Measurements from ENCODE around the gene EGLN2. TPM values are rescaled to one million over a fixed set of nuclear protein-coding genes. Genes with fewer than 3 reads are reported as not detected.
A peak's percentile ranks its signal among the peaks of the same experiment; 100 is the strongest.
"Not testable (repeated sequence)": the region's sequence is repeated elsewhere in the genome, so short reads cannot be mapped to it uniquely, and the experiment has no call there.

The EGLN2 gene
- total RNA-seq, 2 donors from 2014 or later: 88.3 to 96.7 TPM

DNA sequence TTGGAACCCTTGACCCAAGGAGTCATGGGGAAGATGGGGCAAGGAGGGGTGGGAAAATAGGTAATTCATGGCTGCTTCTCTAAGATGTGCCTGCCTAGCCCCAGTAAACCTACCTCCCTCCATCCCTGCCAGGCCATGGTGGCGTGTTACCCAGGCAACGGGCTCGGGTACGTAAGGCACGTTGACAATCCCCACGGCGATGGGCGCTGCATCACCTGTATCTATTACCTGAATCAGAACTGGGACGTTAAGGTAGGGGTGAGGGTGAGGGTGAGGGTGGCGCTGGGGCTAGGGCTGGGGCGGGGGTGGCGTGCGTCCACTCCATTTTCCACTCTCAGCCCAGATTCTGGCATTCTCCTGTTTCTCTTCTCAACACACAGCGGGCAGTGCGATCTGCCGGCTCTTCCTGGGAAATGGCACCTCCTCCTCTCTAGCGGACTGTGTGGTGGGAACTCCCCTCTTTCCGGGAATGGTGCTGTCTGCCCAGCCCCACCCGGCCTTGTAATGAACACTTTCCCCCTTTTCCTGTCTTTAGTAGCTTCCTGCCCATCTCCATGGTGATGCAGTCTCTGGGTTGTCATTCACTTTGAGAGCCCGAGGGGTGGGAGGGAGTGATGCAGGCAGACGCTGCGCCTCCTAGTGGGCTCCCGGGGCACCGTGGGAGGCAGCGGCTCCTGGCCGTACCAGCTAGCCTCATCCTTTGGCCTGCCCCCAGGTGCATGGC, 7.6 kb downstream of the EGLN2 start:
- peak; percentile 82 to 85 for DNase-seq (ENCODE audit: low spot score in 2 of 2)
- peaks cover 6 to 22% of the 10 kb centered on the region in 2 donors for H3K36me3 Mint-ChIP-seq
- no peaks in the 10 kb centered on the region for H3K9me3 Mint-ChIP-seq
- H3K27ac Mint-ChIP-seq: peak overlapping the region; percentile 85 to 97
- peak; percentile 61 to 63 for ATAC-seq

DNA sequence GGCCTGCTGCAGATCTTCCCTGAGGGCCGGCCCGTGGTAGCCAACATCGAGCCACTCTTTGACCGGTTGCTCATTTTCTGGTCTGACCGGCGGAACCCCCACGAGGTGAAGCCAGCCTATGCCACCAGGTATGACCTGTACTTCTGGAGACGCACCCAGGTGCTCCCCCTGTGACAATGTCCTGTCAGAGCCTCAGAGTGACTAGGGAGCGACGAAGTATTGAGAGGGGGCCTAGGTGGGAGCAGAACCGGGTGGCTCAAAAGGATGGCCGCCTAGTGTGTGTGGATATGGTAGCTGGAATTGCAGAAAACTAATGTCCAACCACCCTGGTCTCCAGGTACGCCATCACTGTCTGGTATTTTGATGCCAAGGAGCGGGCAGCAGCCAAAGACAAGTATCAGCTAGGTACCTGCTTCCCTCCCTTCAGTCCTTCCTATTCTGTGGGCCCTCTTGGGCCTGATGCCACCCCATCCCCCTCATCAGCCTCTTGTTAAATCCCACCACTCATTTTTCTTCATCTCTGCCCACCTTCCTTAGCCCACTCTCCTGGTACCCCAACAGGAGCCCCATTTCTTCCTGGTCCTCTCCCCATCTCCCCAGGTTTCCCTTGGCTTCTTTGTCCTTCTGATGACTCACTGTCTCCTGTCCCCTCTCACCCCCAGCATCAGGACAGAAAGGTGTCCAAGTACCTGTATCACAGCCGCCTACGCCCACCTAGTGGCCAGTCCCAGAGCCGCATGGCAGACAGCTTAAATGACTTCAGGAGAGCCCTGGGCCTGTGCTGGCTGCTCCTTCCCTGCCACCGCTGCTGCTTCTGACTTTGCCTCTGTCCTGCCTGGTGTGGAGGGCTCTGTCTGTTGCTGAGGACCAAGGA, 8.4 kb downstream of the EGLN2 start:
- peaks cover 0 to 14% of the 10 kb centered on the region in 2 donors for H3K36me3 Mint-ChIP-seq
- H3K9me3 Mint-ChIP-seq: no peaks in the 10 kb centered on the region
- DNase-seq (ENCODE audit: low spot score in 2 of 2) (no peak), ATAC-seq (no peak)
- H3K27ac Mint-ChIP-seq: peak overlapping the region; percentile 52 to 85

DNA sequence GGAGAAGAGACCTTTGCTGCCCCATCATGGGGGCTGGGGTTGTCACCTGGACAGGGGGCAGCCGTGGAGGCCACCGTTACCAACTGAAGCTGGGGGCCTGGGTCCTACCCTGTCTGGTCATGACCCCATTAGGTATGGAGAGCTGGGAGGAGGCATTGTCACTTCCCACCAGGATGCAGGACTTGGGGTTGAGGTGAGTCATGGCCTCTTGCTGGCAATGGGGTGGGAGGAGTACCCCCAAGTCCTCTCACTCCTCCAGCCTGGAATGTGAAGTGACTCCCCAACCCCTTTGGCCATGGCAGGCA, 9.0 kb downstream of the EGLN2 start:
- ATAC-seq (no peak), DNase-seq (ENCODE audit: low spot score in 2 of 2) (no peak)
- Mint-ChIP-seq H3K27ac (peak overlapping the region; percentile 52 to 85), H3K9me3 (no peaks in the 10 kb centered on the region), H3K36me3 (peaks cover 0 to 11% of the 10 kb centered on the region in 2 donors)

DNA sequence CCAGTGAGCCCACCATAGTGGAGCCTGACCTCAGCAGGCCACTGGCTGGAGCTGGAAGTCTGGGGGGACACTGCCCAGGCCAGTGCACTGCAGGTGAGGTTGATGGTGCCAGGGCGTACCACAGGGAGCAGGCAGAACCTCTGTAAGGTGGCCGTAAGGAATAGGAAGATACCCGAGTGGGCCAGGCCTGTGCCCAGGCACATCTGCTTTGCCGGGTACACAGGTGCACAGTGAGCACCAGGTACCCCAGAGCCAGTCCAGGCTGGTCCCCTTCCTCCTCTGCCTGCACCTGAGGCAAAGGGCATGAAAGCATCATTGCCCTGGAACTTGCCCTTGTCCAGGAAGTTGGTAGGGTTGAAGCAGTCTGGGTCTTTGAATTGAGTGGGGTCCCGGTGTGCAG, 9.5 kb downstream of the EGLN2 start:
- Mint-ChIP-seq H3K36me3 (peaks cover 0 to 11% of the 10 kb centered on the region in 2 donors), H3K9me3 (no peaks in the 10 kb centered on the region), H3K27ac (peak overlapping the region in 1 of 2 donors; percentile 25)
- no peak for DNase-seq (ENCODE audit: low spot score in 2 of 2)
- no peak for ATAC-seq

DNA sequence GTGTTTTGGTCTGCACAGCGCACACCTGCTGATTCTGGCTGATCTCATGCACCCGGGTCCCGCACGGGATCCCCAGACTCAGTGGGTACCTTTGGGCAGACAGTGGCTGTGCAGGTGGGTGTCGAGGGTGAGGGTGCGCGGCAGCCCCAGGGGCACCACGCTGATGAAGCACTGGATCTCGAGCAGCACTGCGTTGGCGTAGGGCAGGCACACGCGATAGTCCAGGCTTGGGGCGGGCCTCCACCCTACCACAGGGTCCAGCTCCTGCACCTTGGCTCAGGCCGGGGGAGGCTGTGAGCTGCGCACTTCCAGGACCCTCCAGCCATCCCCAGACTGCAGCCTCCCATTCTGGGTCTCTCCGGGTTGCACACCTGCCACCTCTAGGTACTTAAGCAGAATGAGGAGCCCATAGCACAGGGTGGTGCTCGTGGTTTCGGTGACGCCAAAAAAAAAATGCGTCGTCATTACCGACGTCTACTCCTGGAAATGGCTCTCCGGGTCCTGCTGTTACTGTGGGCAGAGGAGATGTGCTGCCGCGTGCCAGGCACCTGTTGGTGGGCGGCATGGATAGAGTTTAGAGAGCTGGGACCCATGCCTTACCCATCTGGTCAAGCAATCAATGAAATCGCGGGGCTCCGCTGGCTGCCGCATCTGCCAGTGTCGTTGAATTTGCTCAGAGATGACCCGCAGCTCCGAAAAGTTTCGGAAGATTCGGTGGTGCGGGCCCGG, 10.5 kb downstream of the EGLN2 start:
- H3K27ac Mint-ChIP-seq: peak overlapping the region; percentile 25 to 44

DNA sequence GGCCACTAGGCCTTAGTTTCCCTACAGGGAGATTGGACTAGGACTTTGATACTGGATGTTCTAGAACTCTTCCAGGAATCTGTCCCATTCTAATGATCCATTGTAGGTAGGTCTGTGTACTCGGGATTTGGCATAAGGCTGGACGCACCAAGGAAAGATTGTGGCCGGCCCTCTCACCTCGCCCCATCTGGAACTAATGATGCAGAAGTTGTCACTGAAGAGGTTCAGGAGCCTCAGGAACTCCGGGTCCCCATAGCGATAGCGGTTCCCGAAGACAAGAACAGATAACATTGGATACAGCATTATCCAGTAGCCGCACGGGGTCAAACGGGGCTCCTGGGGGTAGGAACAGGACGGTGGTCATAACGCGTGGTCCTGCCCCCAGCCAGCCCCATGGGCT, 11.2 kb downstream of the EGLN2 start:
- Mint-ChIP-seq H3K36me3 (peaks cover 0 to 5% of the 10 kb centered on the region in 2 donors), H3K9me3 (no peaks in the 10 kb centered on the region), H3K27ac (peak overlapping the region in 1 of 2 donors; percentile 85)
- no peak for DNase-seq (ENCODE audit: low spot score in 2 of 2)
- ATAC-seq: no peak

More for the DNA sequence above, 10.5 kb downstream of the EGLN2 start:
- DNase-seq (ENCODE audit: low spot score in 2 of 2) (no peak), ATAC-seq (no peak)
- peaks cover 0 to 5% of the 10 kb centered on the region in 2 donors for H3K36me3 Mint-ChIP-seq
- no peaks in the 10 kb centered on the region for H3K9me3 Mint-ChIP-seq

DNA sequence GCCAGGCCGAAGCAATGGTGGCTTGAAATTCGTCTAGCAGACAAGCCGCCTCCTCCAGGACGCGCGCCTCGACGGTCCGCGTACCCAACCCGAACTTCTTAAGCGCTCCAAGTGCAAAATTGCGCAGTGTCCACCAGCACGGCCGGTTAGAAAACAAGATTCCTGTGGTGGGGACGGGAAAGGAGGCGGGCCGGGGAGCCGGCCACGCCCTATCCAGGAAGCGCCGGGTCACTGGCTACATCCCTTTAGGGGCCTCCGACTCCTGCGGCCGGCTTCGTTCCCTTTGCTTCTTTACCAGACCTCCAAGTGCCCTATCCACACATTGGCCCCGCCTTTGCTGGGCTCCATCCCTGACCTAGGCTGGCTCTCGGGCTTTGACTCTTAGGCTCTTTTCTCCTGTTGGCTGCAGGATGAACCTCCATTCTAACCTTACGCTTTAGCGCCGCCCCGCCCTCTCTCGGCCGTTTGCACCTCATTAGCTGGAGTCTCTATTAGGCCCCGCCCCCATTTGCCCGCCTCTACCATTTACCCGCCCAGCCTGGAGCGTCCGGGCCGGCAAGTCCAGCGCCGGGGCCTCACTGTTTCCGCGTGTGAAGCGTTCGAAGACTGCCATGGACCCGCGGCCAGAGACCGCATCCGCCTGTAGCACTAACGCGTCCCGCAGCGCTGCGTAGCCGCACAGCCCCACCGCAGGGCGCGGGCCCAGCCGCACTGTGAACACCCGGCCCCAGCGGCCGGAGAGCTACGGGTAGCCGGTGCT, 11.8 kb downstream of the EGLN2 start:
- not testable (repeated sequence) for H3K36me3 Mint-ChIP-seq, H3K9me3 Mint-ChIP-seq
- ATAC-seq: peak; percentile 83 to 85
- peak; percentile 61 to 88 for DNase-seq (ENCODE audit: low spot score in 2 of 2)
- H3K27ac Mint-ChIP-seq: peak overlapping the region; percentile 85 to 94

DNA sequence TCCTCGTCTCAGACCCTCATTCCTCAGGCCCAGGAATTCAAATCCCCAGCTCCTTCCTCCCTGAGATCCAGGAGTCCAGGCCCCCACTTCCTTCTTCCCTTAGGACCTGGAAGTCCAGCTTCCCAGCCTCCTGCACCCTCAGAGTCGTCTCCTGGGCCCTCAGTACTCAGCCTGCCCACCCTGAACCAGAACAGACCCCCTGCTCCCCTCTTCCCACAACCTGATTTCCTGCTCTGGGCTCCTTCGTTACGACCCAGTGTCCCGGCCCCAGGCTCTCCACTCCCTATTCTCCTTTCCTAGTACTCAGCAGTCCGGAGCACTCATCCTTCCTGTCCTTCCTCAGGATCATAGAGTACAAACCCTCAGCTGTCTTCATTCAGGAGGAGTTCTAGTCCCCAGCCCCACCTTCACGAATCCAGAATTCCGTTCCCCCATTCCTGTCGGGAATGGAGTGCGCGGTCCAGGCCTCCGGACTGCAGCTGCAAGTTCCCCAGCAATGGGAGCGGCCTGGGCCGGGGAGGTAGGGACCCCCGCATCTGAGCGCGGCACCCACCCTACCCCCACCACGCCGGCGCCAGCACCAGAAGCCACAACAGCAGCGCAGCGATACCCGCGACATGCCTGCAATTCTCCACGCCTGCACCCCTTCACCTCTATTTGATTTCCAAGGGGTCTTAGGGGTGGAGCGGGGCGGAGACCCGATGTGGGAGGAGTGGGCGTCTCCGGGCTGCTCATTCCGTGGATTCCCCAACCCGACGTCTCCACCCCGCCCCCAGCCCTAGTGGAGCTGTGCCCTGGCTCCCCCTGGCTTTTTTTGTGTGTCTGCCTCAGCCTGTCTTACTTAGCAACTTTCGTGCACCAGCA, 12.7 kb downstream of the EGLN2 start:
- peaks cover 0 to 3% of the 10 kb centered on the region in 2 donors for H3K36me3 Mint-ChIP-seq
- H3K27ac Mint-ChIP-seq: peak overlapping the region; percentile 81 to 85
- no peaks in the 10 kb centered on the region for H3K9me3 Mint-ChIP-seq
- no peak for ATAC-seq
- DNase-seq (ENCODE audit: low spot score in 2 of 2): peak in 1 of 2 donors; percentile 23

DNA sequence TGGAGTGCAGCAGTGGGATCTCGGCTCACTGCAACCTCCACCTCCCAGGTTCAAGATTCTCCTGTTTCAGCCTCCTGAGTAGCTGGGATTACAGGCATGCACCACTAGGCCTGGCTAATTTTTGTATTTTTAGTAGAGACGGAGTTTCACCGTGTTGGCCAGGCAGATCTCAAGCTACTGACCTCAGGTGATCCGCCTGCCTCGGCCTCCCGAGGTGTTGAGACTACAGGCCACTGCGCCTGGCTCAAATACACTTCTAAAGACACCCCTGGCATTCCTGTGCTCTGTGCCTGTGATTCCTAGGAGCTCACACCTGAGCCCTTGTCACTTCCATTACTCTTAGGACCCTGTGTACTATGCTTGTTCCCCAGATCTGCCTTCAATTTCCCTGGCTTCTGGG, 13.6 kb downstream of the EGLN2 start:
- peak overlapping the region in 1 of 2 donors; percentile 85 for H3K27ac Mint-ChIP-seq
- not testable (repeated sequence) for H3K9me3 Mint-ChIP-seq; H3K36me3 Mint-ChIP-seq; DNase-seq (ENCODE audit: low spot score in 2 of 2); ATAC-seq

DNA sequence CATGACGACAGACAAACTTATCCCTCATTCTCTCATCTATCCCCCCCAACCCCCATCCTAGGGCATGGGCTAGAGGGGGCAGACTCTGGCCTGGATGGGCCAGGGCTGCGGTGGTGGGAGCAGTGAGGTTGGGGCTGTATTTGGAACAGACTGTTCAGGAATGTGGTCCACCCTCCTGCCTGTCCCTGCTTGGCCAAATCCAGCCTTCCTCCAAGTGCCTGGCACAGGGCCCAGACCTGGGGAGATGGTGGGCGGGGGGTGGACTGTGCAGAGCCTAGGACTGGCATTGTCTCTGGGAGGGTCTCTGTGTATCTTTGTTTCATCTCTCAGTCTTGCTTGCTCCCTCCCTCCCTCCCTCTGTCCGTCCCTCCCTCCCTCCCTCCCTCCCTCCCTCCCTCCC, 14.2 kb downstream of the EGLN2 start:
- no peak for ATAC-seq
- H3K9me3 Mint-ChIP-seq: no peaks in the 10 kb centered on the region
- no peaks in the 10 kb centered on the region for H3K36me3 Mint-ChIP-seq
- DNase-seq (ENCODE audit: low spot score in 2 of 2): no peak
- H3K27ac Mint-ChIP-seq: peak overlapping the region in 1 of 2 donors; percentile 85

DNA sequence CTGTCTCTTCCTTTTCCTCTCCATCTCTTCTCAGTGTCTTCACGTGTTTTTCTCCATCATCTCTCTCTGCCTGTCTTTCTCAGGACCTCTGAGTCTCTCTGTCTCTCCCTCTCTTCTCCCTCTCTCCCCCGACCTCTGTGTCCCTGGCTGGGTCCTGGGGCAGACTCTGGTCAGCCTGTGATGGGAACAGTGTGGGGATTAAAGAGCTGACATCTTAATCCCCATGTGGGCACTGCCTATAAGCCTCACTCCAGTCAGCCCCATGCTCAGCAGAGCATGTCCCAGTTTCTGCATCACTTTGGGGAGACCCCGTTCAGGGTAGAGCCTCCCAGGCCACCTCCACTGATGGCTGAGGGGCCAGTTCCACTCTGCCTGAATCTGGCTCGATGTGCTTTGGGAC, 16.2 kb downstream of the EGLN2 start:
- DNase-seq (ENCODE audit: low spot score in 2 of 2): no peak
- no peaks in the 10 kb centered on the region for H3K9me3 Mint-ChIP-seq
- peak overlapping the region in 1 of 2 donors; percentile 7 for H3K27ac Mint-ChIP-seq
- ATAC-seq: no peak
- no peaks in the 10 kb centered on the region for H3K36me3 Mint-ChIP-seq

DNA sequence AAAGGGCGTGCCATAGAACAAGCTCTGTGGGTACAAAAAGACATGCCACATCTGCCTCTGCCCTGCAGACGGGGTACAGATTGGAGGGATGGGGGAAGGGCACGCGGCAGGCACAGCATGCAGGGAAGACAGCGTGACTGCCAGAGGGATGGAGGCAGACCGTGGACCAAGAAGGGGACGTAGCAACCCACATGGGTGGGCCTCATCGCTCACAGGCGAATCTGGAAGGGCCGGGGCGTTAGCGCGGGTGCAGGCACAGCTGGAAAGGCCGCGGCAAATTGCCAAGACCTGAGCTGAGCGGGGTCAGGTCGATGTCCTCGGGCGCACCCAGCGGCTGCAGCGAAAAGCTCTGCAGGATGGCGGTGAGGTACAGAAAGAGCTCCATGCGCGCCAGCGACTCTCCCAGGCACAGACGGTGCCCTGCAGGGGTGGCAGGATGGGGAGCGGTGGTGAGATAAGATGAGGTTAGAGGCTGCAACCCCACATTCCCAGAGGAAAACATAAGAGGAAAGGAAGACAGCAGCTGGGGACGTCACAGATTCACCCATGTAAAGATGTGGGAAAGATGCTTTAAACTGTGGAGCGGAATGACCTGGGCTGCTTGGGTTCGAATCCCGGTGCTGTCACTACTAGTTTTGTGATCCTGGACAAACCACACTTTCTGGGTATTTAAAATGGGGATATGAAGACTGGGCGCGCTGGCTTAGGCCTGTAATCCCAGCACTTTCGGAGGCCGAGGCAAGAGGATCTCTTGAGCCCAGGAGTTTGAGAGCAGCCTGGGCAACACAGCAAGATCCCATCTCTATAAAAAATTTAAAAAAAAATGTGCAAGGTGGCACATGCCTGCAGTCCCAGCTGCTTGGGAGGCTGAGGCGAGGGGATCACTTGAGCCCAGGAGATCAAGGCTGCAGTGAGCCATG, 19.7 kb downstream of the EGLN2 start:
- not testable (repeated sequence) for H3K36me3 Mint-ChIP-seq, H3K9me3 Mint-ChIP-seq
- peak; percentile 69 to 78 for DNase-seq (ENCODE audit: low spot score in 2 of 2)
- peak; percentile 91 to 92 for ATAC-seq
- peak overlapping the region; percentile 16 to 36 for H3K27ac Mint-ChIP-seq

DNA sequence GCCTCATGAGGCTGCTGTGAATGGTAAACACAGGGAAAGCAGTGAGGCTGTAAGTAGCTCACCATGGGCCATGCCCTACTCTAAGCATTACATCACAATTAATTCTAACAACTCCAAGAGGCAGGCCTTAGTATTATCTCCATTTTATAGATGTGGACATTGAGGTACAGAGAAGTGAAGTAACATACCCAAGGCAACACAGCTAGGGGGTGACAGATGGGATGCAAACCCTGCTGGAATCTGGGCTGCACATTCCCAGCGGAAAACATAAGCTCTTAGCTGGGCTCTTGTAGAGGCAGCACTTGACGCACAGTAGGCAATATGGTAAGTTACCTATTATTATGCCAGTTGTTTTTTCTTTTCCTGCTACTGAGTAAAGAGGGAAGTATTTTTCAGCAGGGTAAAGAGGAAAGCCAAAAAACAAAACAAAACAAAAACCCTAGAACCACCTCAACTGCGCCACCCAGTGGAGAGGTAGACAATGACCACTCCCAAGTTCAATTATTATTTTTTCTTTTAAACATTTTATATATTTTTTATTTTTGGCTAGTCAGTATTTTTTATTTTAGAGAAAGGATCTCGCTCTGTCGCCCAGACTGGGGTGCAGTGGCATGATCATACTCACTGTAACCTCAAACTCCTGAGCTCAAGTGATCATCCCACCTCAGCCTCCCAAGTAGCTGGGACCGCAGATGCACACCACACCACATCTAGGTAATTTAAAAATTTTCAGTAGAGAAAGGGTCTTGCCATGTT, 20.7 kb downstream of the EGLN2 start:
- not testable (repeated sequence) for H3K27ac Mint-ChIP-seq, H3K36me3 Mint-ChIP-seq, H3K9me3 Mint-ChIP-seq
- DNase-seq (ENCODE audit: low spot score in 2 of 2) (peak; percentile 49 to 66), ATAC-seq (peak in 1 of 2 donors; percentile 13)

DNA sequence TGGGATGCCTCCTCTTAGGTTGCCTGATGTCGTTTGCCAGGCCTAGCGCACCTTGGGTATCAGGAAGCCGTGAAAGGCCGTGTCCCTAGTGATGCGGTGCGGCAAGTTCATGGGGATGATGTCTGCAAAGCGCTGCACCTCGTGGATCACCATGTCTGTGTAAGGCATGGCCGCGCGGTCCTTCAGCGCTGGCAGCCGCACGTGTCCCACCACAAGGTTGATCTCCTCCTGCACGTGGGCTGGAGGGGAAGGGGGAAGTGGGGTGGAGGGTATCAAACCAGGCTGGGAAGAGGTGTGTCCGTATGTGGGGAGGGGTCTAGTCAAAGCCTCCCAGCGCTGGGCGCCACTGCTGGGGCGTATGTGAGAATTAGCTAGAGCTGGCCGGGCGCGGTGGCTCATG, 23.2 kb downstream of the EGLN2 start:
- ATAC-seq (no peak), DNase-seq (ENCODE audit: low spot score in 2 of 2) (peak in 1 of 2 donors; percentile 39)
- H3K36me3 Mint-ChIP-seq: peaks cover 6% of the 10 kb centered on the region in 2 donors
- peaks cover 2% of the 10 kb centered on the region in 2 donors for H3K9me3 Mint-ChIP-seq
- peak overlapping the region in 1 of 2 donors; percentile 46 for H3K27ac Mint-ChIP-seq

Data from activated naive CD4-positive, alpha-beta T cell treated with anti-CD3 and anti-CD28 coated beads, Interleukin-2, amount 50 U/mL, for 72 hours (primary cell).